Osteoblast (primary cell): ENCODE results near the gene DYNC1I1. TPM values are rescaled to one million over a fixed set of nuclear protein-coding genes. Genes with fewer than 3 reads are reported as not detected.

Experiments used
- DNase-seq: peaks from one replicate; pipeline ENCODE4 v3.0.0; 2011; ENCODE audit warnings: low spot score, mixed read lengths; ENCODE audit not compliant: insufficient read length; ENCODE audit errors: missing footprints
- H2AFZ ChIP-seq: 2 replicates; pipeline ENCODE4 v1.6.0; 2011; ENCODE audit warnings: mild to moderate bottlenecking, low read length
- H3K27ac ChIP-seq: 2 replicates; pipeline ENCODE4 v1.5.1; 2011; ENCODE audit warnings: mild to moderate bottlenecking, low read depth, low read length, moderate library complexity
- H3K27me3 ChIP-seq: 2 replicates; pipeline ENCODE4 v1.6.0; 2012; ENCODE audit warnings: mild to moderate bottlenecking, control low read depth, inconsistent platforms, low read length, moderate library complexity; ENCODE audit not compliant: insufficient read depth
- H3K36me3 ChIP-seq: 2 replicates; pipeline ENCODE4 v1.5.1; 2011; ENCODE audit warnings: mild to moderate bottlenecking, low read length, control low read depth, moderate library complexity; ENCODE audit not compliant: insufficient read depth
- H3K4me1 ChIP-seq: 2 replicates; pipeline ENCODE4 v1.5.1; 2011; ENCODE audit warnings: mild to moderate bottlenecking, low read length, control low read depth, moderate library complexity; ENCODE audit not compliant: insufficient read depth
- H3K4me2 ChIP-seq: 2 replicates; pipeline ENCODE4 v1.6.0; 2011; ENCODE audit warnings: mild to moderate bottlenecking, low read length; ENCODE audit not compliant: insufficient read depth
- H3K4me3 ChIP-seq: fragments of 200-600 bp; sonication (generic); 3 replicates; pipeline ENCODE4 v1.5.1; 2012; ENCODE audit warnings: mild to moderate bottlenecking, low read length, inconsistent platforms; ENCODE audit not compliant: insufficient read depth
- H3K79me2 ChIP-seq: 2 replicates; pipeline ENCODE4 v1.6.0; 2012; ENCODE audit warnings: mild to moderate bottlenecking, low read length, control low read depth, inconsistent platforms; ENCODE audit not compliant: insufficient read depth
- H3K9me3 ChIP-seq: 2 replicates; pipeline ENCODE4 v1.5.1; 2011; ENCODE audit warnings: low read depth, low read length, control low read depth
- H4K20me1 ChIP-seq: 2 replicates; pipeline ENCODE4 v1.6.0; 2012; ENCODE audit warnings: mild to moderate bottlenecking, low read length, control low read depth; ENCODE audit not compliant: insufficient read depth
- total RNA-seq: library from RNA; depleted of rRNA; stranded (reverse); fragments of >200 nt; gene quantifications from 2 replicates; pipeline ENCODE4 v1.2.3, GENCODE V29; 2012
- TF ChIP-seq, protein P1 (sequence below): IDR thresholded peaks from 2 replicates; pipeline ENCODE4 v1.5.1; 2011; ENCODE audit warnings: mild to moderate bottlenecking, low read depth, low read length, moderate library complexity; ENCODE audit errors: extremely low read depth

The DYNC1I1 gene
- total RNA-seq, 1 donor = 2.2 TPM

DNA sequence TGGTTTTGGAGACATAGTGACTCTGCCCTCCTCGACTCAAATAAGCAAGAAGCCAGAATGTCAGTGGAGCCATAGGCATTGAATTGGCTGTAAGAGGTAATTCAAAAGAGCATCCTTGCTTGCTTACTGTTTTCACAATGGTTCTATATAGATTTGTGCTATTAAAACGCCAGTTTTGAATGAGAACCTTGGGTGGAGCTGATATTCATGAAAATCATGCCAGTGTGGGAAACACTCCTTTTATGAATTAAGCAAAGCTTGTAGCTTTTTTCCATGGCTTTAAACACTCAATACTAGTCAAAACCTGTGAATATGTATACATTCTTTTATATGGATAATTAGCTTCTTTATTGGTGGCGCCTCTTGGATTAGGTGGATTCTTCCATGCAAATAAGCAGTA, 297.0 kb downstream of the DYNC1I1 start:
- H3K4me2 ChIP-seq = no peak overlapping the region
- no peak overlapping the region for H3K27ac ChIP-seq
- no peak overlapping the region for H3K4me3 ChIP-seq
- no peaks in the 10 kb centered on the region for H3K27me3 ChIP-seq
- no peak overlapping the region for H2AFZ ChIP-seq
- DNase-seq = no peak
- no peaks in the 10 kb centered on the region for H3K79me2 ChIP-seq
- TF ChIP-seq, protein P1, sequence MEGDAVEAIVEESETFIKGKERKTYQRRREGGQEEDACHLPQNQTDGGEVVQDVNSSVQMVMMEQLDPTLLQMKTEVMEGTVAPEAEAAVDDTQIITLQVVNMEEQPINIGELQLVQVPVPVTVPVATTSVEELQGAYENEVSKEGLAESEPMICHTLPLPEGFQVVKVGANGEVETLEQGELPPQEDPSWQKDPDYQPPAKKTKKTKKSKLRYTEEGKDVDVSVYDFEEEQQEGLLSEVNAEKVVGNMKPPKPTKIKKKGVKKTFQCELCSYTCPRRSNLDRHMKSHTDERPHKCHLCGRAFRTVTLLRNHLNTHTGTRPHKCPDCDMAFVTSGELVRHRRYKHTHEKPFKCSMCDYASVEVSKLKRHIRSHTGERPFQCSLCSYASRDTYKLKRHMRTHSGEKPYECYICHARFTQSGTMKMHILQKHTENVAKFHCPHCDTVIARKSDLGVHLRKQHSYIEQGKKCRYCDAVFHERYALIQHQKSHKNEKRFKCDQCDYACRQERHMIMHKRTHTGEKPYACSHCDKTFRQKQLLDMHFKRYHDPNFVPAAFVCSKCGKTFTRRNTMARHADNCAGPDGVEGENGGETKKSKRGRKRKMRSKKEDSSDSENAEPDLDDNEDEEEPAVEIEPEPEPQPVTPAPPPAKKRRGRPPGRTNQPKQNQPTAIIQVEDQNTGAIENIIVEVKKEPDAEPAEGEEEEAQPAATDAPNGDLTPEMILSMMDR = no peak
- no peaks in the 10 kb centered on the region for H3K9me3 ChIP-seq
- no peaks in the 10 kb centered on the region for H3K4me1 ChIP-seq
- no peaks in the 10 kb centered on the region for H4K20me1 ChIP-seq
- no peaks in the 10 kb centered on the region for H3K36me3 ChIP-seq

DNA sequence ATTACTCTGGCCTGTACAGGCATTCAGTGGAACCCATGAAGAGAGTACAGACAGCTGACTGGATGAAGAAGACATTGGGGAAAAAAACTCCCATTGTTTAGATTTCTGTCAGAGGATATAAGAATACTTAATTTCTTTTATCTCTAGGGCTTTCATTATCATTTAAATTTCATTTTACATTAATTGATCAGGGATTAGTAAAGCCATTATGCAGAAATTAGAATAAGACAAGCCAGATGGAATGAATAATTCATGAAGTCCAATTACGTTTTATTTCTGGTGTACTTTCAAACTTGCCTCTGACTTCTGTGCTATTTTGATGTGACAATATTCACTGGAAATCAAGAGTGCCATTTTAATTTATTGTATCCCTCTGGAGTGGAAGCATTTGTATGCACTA, 302.5 kb downstream of the DYNC1I1 start:
- Histone ChIP-seq H3K9me3 (no peaks in the 10 kb centered on the region), H3K4me1 (peaks cover 7% of the 10 kb centered on the region), H3K4me3 (no peak overlapping the region), H4K20me1 (no peaks in the 10 kb centered on the region), H3K36me3 (no peaks in the 10 kb centered on the region), H2AFZ (no peak overlapping the region), H3K27me3 (no peaks in the 10 kb centered on the region), H3K79me2 (no peaks in the 10 kb centered on the region), H3K27ac (no peak overlapping the region), H3K4me2 (no peak overlapping the region)
- TF ChIP-seq, protein P1 = no peak
- no peak for DNase-seq

DNA sequence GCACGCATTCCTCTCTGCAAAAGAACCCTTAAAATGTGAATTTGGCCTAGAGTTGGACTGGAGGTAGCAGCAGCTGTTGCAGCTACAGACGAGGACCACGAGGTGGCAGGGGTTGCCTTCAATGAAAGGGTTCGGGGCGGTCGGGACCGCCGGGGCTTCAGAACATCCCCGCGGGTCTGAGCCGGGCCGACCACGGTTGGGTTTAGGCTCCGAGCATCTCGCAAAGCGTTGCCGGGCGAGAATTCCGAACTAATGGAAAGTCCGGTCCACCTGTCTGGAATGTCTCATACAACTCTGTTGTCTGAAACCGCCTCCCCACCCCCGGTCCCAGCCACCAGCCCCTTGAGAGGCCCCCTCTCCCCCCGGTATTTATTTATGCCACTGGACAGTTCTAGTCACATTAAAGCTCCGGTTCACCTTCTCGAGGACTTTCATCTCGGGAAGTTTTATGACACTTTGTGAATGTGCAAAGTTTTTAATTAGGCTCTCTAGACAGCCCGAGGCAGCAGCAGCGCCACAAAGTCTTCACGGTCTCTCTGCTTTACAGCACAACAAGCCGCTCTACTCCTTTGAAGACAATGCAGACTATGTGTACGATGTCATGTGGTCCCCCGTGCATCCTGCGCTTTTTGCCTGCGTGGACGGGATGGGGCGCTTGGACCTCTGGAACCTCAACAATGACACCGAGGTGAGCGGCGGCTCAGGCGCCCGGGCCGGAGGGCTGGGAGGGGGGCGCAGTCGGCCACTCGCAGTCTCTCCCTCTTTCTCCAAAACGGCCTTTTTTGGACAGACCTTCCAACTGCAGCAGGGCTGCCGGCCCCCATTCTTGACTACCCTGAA, 303.4 kb downstream of the DYNC1I1 start:
- H3K9me3 ChIP-seq = no peaks in the 10 kb centered on the region
- peak overlapping the region; percentile 81 for H3K4me3 ChIP-seq
- peaks cover 7% of the 10 kb centered on the region for H3K4me1 ChIP-seq
- DNase-seq = peak; percentile 92
- no peak overlapping the region for H3K27ac ChIP-seq
- no peaks in the 10 kb centered on the region for H3K27me3 ChIP-seq
- no peaks in the 10 kb centered on the region for H4K20me1 ChIP-seq
- no peaks in the 10 kb centered on the region for H3K79me2 ChIP-seq
- no peaks in the 10 kb centered on the region for H3K36me3 ChIP-seq
- H2AFZ ChIP-seq = peak overlapping the region; percentile 96
- peak overlapping the region; percentile 99 for H3K4me2 ChIP-seq
- TF ChIP-seq, protein P1 = peak; percentile 83

DNA sequence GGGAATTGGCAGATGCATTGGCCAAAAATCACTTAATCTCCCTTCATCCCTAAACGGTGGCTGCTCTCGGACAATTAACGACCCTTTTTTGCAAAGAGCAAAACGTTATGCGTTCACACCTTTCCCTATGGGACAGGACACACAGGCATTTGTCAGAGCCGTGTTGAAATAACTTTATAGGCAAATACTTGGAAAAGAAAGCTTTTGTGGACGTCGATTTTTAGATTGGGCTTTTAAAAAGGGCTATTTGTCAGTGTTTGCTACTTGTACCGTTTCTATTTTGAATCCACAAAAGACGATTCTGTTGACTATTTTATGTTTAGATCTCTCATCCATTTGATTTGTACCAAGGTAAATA, 304.0 kb downstream of the DYNC1I1 start:
- no peaks in the 10 kb centered on the region for H4K20me1 ChIP-seq
- H3K27me3 ChIP-seq = no peaks in the 10 kb centered on the region
- H3K4me3 ChIP-seq = peak overlapping the region; percentile 81
- TF ChIP-seq, protein P1 = no peak
- H3K4me2 ChIP-seq = peak overlapping the region; percentile 99
- H3K36me3 ChIP-seq = no peaks in the 10 kb centered on the region
- H2AFZ ChIP-seq = peak overlapping the region; percentile 96
- no peaks in the 10 kb centered on the region for H3K9me3 ChIP-seq
- peak; percentile 34 for DNase-seq
- peaks cover 7% of the 10 kb centered on the region for H3K4me1 ChIP-seq
- no peak overlapping the region for H3K27ac ChIP-seq
- no peaks in the 10 kb centered on the region for H3K79me2 ChIP-seq
